PC-3 (cell line): ENCODE data around the gene CCDC184. TPM values are rescaled to one million over a fixed set of nuclear protein-coding genes. Genes with fewer than 3 reads are reported as not detected.

Experiments
- ATAC-seq: fragments of 200-7000 bp; cut with Tn5 transposase; 2 replicates; pipeline ENCODE4 v1.9.1; 2020; ENCODE audit warnings: mild to moderate bottlenecking, moderate library complexity
- BruUV-seq: library from RNA; stranded (reverse); fragments of 400-500 nt; replicated peaks from 2 replicates; lab custom pipeline; 2021; lab: Mats Ljungman, UMichigan
- CTCF ChIA-PET: fragments of 300-600 bp; sonication (Branson Sonifier 250); formaldehyde crosslinking; loops from one replicate; lab custom pipeline; 2022; ENCODE audit warnings: antibody characterized with exemption; lab: Charles Lee
- POLR2A ChIA-PET: fragments of 300-600 bp; sonication (Branson Sonifier 250); formaldehyde crosslinking; loops from one replicate; lab custom pipeline; 2022; ENCODE audit warnings: antibody characterized with exemption; ENCODE audit not compliant: unreplicated experiment; lab: Charles Lee
- DNase-seq: peaks from one replicate; pipeline ENCODE4 v3.0.0-alpha.2; 2015
- H2AFZ ChIP-seq: fragments of 300-600 bp; sonication (generic); 2 replicates; pipeline ENCODE4 v1.6.0; 2016; ENCODE audit warnings: antibody characterized with exemption, low read length
- H3F3A ChIP-seq: fragments of 300-600 bp; sonication (generic); one replicate; pipeline ENCODE4 v1.6.0; 2017; ENCODE audit warnings: antibody characterized with exemption, low read length, control low read depth, mild to moderate bottlenecking; ENCODE audit not compliant: unreplicated experiment
- H3K27ac ChIP-seq: fragments of 300-600 bp; sonication (generic); 2 replicates; pipeline ENCODE4 v1.5.1; 2016; ENCODE audit warnings: mild to moderate bottlenecking, low read length
- H3K27me3 ChIP-seq: fragments of 300-600 bp; sonication (generic); 2 replicates; pipeline ENCODE4 v1.6.1; 2016; ENCODE audit warnings: low read length, mixed read lengths
- H3K36me3 ChIP-seq: fragments of 300-600 bp; sonication (generic); 2 replicates; pipeline ENCODE4 v1.6.1; 2016; ENCODE audit warnings: low read depth, mixed run types, low read length, mixed read lengths
- H3K4me1 ChIP-seq: fragments of 300-600 bp; sonication (generic); 2 replicates; pipeline ENCODE4 v1.5.1; 2016; ENCODE audit warnings: low read length; ENCODE audit not compliant: insufficient read depth
- H3K4me2 ChIP-seq: fragments of 300-600 bp; sonication (generic); 2 replicates; pipeline ENCODE4 v1.6.0; 2016; ENCODE audit warnings: low read length
- H3K4me3 ChIP-seq: fragments of 300-600 bp; sonication (generic); 2 replicates; pipeline ENCODE4 v1.5.1; 2016; ENCODE audit warnings: mild to moderate bottlenecking, low read length, mixed read lengths
- H3K79me2 ChIP-seq: fragments of 300-600 bp; sonication (generic); 2 replicates; pipeline ENCODE4 v1.6.1; 2017; ENCODE audit warnings: low read length, mixed read lengths
- H3K9ac ChIP-seq: fragments of 300-600 bp; sonication (generic); 2 replicates; pipeline ENCODE4 v1.6.0; 2016; ENCODE audit warnings: mild to moderate bottlenecking, low read length
- H3K9me2 ChIP-seq: fragments of 300-600 bp; sonication (generic); replicated peaks from 2 replicates; pipeline ENCODE4 v1.6.1; 2016; ENCODE audit warnings: mixed run types, low read length, mixed read lengths
- H3K9me3 ChIP-seq: fragments of 300-600 bp; sonication (generic); 2 replicates; pipeline ENCODE4 v1.6.1; 2016; ENCODE audit warnings: low read length, mixed read lengths
- H4K20me1 ChIP-seq: fragments of 300-600 bp; sonication (generic); 2 replicates; pipeline ENCODE4 v1.6.1; 2016; ENCODE audit warnings: low read length, mixed read lengths
- CTCF ChIP-seq: fragments of 300-600 bp; sonication (generic); conservative IDR thresholded peaks from 2 replicates; pipeline ENCODE4 v1.5.1; 2017; ENCODE audit warnings: antibody characterized with exemption, low read depth, mild to moderate bottlenecking, low read length
- EZH2 ChIP-seq: fragments of 300-600 bp; sonication (generic); IDR thresholded peaks from one replicate; pipeline ENCODE4 v1.6.1; 2017; ENCODE audit warnings: antibody characterized with exemption, mild to moderate bottlenecking, low read length; ENCODE audit not compliant: unreplicated experiment
- EZH2phosphoT487 ChIP-seq: fragments of 300-600 bp; sonication (generic); IDR thresholded peaks from 2 replicates; pipeline ENCODE4 v1.6.1; 2018; ENCODE audit warnings: mild to moderate bottlenecking, antibody characterized with exemption, low read length, borderline replicate concordance
- intact Hi-C: fragments of 100-400 bp; cut with micrococcal nuclease; formaldehyde crosslinking; loops from 2 replicates; pipeline ENCODE4 v1.9.0; 2023
- total RNA-seq: library from RNA; depleted of rRNA; stranded (reverse); fragments of >200 nt; gene quantifications from 2 replicates; pipeline ENCODE4 v1.2.3, GENCODE V29; 2014

Gene CCDC184
- total RNA-seq, 1 experiment from 2014 or later: not detected

GRCh38 chr12:48179466-48179865 is 4.0 kb upstream of the CCDC184 start:
- CTCF ChIA-PET: interaction anchor here (0.6 kb wide), 1 partner anchor 108 kb away, joined by 3 read pairs; no protein-coding TSS in a partner anchor
- H4K20me1 ChIP-seq: no peaks in the 10 kb centered on the region
- H3K4me3 ChIP-seq: no peak overlapping the region
- BruUV-seq: no TSS peak
- POLR2A ChIA-PET: no interaction called here
- H3K27me3 ChIP-seq: peaks cover 65% of the 10 kb centered on the region
- TF ChIP-seq EZH2 (no peak), CTCF (no peak)
- no peak for ATAC-seq
- H3K9me2 ChIP-seq: no peaks in the 10 kb centered on the region
- H3F3A ChIP-seq: no peaks in the 10 kb centered on the region
- H3K4me2 ChIP-seq: no peak overlapping the region
- peaks cover 13% of the 10 kb centered on the region for H3K4me1 ChIP-seq
- no peaks in the 10 kb centered on the region for H3K36me3 ChIP-seq
- H3K79me2 ChIP-seq: no peaks in the 10 kb centered on the region
- H2AFZ ChIP-seq: no peak overlapping the region
- DNase-seq: no peak
- H3K9ac ChIP-seq: no peak overlapping the region
- no peak overlapping the region for H3K27ac ChIP-seq
- intact Hi-C loops: no loop called here
- H3K9me3 ChIP-seq: no peaks in the 10 kb centered on the region

- H3K9ac ChIP-seq: no peak overlapping the region
- intact Hi-C loops: loop anchor here (10.0 kb wide), 1 partner anchor 276 kb away; the partner anchor contains the start of gene VDR
- TF ChIP-seq EZH2phosphoT487 (no peak), CTCF (no peak), EZH2 (no peak)
- no peak for ATAC-seq
- ChIA-PET POLR2A (no interaction called here), CTCF (no interaction called here)
- H3K4me2 ChIP-seq: no peak overlapping the region
- H3K4me1 ChIP-seq: peaks cover 13% of the 10 kb centered on the region
- no peak for DNase-seq
- H3K36me3 ChIP-seq: no peaks in the 10 kb centered on the region
- no peaks in the 10 kb centered on the region for H3K9me2 ChIP-seq
- H3K27ac ChIP-seq: no peak overlapping the region
- H2AFZ ChIP-seq: no peak overlapping the region
- H3F3A ChIP-seq: no peaks in the 10 kb centered on the region
- no peaks in the 10 kb centered on the region for H3K79me2 ChIP-seq
- no peaks in the 10 kb centered on the region for H4K20me1 ChIP-seq
- H3K27me3 ChIP-seq: peaks cover 65% of the 10 kb centered on the region
- H3K4me3 ChIP-seq: no peak overlapping the region
- no TSS peak for BruUV-seq
- no peaks in the 10 kb centered on the region for H3K9me3 ChIP-seq
Observed at GRCh38 chr12:48180424-48180823, 3.0 kb upstream of the CCDC184 start.

- Histone ChIP-seq H3K27ac (no peak overlapping the region), H3K4me2 (no peak overlapping the region), H3K4me1 (peaks cover 12% of the 10 kb centered on the region), H3K9ac (no peak overlapping the region), H3K79me2 (no peaks in the 10 kb centered on the region), H3K27me3 (peaks cover 65% of the 10 kb centered on the region), H2AFZ (no peak overlapping the region), H3F3A (no peaks in the 10 kb centered on the region), H4K20me1 (no peaks in the 10 kb centered on the region), H3K4me3 (no peak overlapping the region), H3K36me3 (no peaks in the 10 kb centered on the region), H3K9me3 (no peaks in the 10 kb centered on the region), H3K9me2 (no peaks in the 10 kb centered on the region)
- ChIA-PET POLR2A (no interaction called here), CTCF (interaction anchor here (0.6 kb wide), 2 partner anchors 16 to 41 kb away, joined by 3 to 5 read pairs; no protein-coding TSS in a partner anchor)
- no TSS peak for BruUV-seq
- ATAC-seq: no peak
- intact Hi-C loops: loop anchor here (10.0 kb wide), 1 partner anchor 276 kb away; the partner anchor contains the start of gene VDR
- DNase-seq: no peak
- no peak for TF ChIP-seq EZH2phosphoT487
- TF ChIP-seq EZH2: no peak
- TF ChIP-seq CTCF: no peak
Observed at GRCh38 chr12:48180857-48181495, 2.5 kb upstream of the CCDC184 start.
